ENCODE measurements around the gene DPPA2.

- TF ChIP-seq CTCF (IDR thresholded peaks at IDR 0.05) (no peak), POLR2A (IDR thresholded peaks at IDR 0.05) (no peak)
Measured at GRCh38 chr3:109339197-109339596, 22.9 kb upstream of the DPPA2 start.
